ENCODE data around the gene COBL.

Gene COBL

DNA sequence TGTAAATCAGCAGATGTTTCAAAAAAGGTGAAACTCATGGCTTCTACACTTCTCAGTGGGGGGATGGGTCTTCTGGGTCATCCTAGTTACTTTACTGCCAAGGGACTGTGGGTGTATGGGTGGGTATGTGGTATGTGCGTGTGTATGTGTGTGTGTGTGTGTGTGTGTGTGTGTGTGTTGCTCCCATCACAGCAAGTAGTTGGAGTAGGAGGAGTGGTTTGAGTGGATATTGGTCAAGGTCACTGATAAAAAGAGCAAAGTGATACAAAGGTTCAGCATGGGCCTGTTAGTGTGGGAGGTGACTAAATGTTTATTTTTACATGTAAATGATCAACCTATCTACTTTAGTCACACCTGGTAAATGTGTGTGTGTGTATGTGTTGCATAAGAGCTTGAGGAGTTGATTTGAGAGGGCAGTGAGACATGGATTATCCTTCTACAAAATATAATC is 11.8 kb upstream of the COBL start:
- no peak for DNase-seq (ENCODE audit: low read depth in 2 of 2)

- no peak for DNase-seq (ENCODE audit: low read depth in 2 of 2)
Measured at GRCh38 chr7:51327287-51327717, 10.7 kb upstream of the COBL start.

DNA sequence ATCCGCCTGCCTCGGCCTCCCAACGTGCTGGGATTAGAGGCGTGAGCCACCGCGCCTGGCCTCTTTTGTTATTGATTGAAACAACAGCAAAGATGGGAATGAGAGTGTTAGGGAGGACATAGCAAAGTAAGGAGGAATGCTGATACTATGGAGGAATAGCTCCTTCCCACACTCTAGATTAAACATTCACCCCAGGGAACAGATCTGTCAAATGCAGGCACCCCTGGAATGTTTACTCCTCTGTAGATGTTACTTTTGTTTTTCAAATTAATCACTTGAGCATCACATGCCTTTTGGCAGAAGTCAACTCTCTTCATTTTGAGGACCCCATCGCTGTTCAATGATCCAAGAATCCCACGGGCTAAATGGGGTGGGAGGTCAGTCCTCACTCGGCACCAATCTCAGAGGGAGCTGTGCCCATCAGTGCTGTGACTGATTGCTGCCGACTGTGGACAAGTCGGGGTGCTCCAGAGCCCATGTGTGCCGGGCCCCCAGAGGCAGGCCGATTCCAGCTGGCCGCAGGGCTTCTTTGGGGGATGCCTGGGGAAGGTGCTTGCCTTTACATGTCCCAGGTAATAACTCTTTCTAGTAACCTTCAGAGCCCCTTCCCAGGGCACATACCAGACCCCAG is 10.2 kb upstream of the COBL start:
- no peak for DNase-seq (ENCODE audit: low read depth in 2 of 2)

GRCh38 chr7:51325908-51326307 is 9.3 kb upstream of the COBL start:
- DNase-seq (ENCODE audit: low read depth in 2 of 2) = no peak

DNA sequence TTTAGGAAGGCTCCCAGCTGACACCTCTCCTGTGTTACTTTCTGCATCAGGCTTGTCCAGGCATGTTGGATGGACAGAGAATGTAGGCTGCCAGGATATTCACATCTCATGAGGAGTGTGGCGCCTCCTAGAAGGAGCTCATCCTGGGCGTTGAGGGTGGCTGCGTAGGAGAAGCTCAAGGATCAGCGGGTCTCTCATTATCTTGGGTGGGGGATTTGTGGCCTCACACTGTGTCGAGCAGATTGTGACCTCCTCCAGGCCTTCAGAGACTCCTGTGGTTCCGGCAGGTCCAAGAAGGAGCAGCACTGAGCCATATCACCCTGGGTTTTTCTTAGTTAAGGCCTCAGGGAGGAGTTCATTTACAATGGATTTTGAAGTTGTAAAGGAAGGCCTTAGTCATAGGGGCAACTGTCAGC is 8.7 kb upstream of the COBL start:
- DNase-seq (ENCODE audit: low read depth in 2 of 2) = no peak

DNA sequence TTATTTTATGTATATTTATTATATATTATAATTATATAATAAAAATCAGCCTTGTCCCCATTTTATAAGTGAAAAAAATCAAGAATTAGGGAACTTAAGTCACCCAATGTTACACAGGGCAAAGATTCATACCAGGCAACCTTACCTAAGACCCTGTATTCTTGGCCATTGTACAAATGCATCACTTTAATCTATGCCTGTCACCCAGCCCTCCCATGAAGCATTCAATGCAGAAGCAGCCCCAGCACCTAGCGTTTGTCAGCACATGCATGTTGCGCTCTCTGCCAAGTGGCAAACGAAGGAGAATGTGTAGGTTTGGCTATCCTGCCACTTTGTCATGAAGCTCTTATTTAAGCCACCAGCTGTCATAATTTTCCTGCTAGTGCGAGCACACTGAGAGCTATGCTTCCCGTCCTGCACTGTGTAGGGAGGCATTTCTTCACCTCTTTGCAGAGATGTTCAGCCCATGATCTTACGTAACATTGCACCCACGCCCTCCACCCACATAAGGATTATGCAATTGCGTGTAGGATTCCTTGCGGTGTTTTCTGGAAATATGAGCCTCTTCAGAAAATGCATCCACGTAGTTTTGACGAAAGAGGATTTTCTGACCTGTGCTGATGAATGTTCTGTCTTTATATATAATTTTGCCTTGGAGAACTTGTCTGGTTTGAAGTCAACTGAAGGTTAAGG is 7.7 kb upstream of the COBL start:
- DNase-seq (ENCODE audit: low read depth in 2 of 2) = no peak

- no peak for DNase-seq (ENCODE audit: low read depth in 2 of 2)
Measured at GRCh38 chr7:51321961-51322515, 5.4 kb upstream of the COBL start.

- no peak for DNase-seq (ENCODE audit: low read depth in 2 of 2)
Measured at GRCh38 chr7:51318886-51319579, 2.4 kb upstream of the COBL start.

GRCh38 chr7:51318001-51318400 is 1.4 kb upstream of the COBL start:
- no peak for DNase-seq (ENCODE audit: low read depth in 2 of 2)

GRCh38 chr7:51317582-51317910 is 937 bp upstream of the COBL start:
- DNase-seq (ENCODE audit: low read depth in 2 of 2) = no peak

DNA sequence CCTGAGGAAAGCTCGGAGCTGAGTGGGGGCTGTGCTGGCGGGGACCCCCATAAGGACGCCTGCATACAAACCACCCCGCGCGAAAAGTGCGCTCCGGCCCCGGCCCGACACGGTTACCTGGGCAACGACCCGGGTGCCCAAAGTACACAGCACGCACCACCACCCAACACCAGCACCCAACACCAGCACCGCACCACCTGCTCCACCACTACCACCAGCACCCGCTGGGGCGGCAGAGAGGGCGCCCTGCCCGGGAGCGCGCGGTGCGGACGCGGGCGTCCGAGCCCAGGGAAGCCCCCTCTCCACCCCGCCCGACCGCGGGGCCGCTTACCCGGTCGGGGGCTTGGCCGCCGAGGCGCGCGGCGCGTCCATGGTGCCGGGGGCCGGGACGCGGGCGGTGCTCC is 345 bp downstream of the COBL start:
- DNase-seq (ENCODE audit: low read depth in 2 of 2) = no peak

- no peak for DNase-seq (ENCODE audit: low read depth in 2 of 2)
Measured at GRCh38 chr7:51315393-51316261, 982 bp downstream of the COBL start.

- no peak for DNase-seq (ENCODE audit: low read depth in 2 of 2)
Measured at GRCh38 chr7:51314726-51315125, 1.9 kb downstream of the COBL start.

GRCh38 chr7:51313738-51314425 is 2.7 kb downstream of the COBL start:
- DNase-seq (ENCODE audit: low read depth in 2 of 2) = no peak

DNA sequence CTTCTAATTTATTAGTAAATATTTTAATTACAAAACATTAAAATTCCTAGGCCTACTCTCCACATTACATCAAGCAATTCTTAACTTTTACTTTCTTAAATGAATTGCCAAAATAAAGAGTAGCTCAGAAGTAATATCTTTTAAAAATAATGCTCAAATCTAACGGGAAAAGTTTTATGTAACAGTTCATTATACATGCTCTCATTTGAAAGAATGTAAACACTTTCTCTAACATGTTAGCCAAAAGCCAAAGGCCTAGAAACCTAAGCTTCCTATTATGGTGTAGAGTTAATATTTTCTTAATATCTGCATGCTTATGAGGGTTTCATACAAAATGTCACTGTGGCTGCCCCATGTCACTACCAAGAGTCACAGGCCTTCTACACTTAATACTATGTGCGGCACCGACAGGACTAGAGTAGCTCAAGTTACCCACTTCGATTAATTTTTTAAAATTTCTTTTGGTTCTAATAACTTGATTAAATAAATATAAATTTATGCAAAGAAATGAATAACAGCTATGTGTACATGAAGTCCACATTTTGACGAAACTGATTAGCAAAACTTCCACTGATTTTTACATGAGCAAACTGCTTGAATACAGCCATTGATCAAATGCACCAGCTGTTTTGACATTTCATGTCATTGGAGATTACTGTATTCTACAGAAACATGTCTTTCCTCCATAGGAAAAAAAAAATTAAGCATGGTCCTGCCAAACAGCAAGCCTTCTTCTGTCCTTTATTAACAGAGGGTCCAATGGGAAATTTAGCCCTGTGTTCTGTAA is 3.5 kb downstream of the COBL start:
- DNase-seq (ENCODE audit: low read depth in 2 of 2) = no peak

- DNase-seq (ENCODE audit: low read depth in 2 of 2) = no peak
Measured at GRCh38 chr7:51311166-51311565, 5.4 kb downstream of the COBL start.

- no peak for DNase-seq (ENCODE audit: low read depth in 2 of 2)
Measured at GRCh38 chr7:51310131-51310583, 6.5 kb downstream of the COBL start.

- DNase-seq (ENCODE audit: low read depth in 2 of 2) = no peak
Measured at GRCh38 chr7:51309361-51310130, 7.1 kb downstream of the COBL start.

DNA sequence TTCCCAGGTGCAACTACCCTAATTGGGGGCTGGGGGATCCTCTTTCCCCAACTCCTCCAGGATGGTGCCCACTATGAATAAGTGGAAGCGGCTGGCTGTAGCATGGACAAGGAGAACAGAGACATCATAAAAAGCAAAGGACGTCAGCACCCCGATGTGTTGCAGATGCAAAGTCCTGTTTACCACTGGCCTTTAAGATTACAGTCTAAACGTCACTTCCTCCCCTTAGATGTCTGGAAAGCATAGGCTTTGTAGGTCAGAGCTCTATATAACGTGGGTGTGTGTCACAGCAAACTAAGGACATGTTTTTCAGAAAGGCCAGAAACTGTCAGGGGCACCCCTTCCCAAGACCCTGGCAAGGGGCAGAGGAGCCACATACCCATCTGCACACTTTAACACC is 7.9 kb downstream of the COBL start:
- DNase-seq (ENCODE audit: low read depth in 2 of 2) = no peak

DNA sequence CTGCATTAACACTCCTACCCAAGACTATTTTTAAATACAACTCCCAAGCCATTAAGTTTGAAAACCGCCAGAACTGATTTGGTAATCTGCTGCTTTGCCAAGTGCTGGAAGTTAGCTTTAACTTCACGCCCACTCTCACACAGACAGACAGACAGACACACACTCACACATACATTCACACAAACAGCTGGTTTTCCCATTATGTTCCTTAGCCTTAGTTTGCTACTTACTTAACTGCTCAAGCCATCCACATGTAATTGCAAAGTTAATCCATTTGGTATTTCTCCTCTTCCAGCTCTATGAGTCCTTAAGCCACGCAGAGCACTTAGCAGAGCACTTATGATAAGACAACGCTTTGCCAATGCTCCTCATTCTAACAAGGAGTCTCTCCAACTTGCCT is 8.3 kb downstream of the COBL start:
- DNase-seq (ENCODE audit: low read depth in 2 of 2) = no peak
